ENCODE results near the gene FUT7.

The FUT7 gene

GRCh38 chr9:136980669-136981478 is 51.0 kb downstream of the FUT7 start:
- no peak for DNase-seq

Measured in DMS153 (cell line).